Globus pallidus (tissue), 1 donor: Measurements from ENCODE around the gene SEC14L1.

Source experiments
- DNase-seq: peaks from one replicate; pipeline ENCODE4 v3.0.0-alpha.2; 2015; ENCODE audit warnings: low spot score

SEC14L1 gene

GRCh38 chr17:77191244-77191643, 50.5 kb downstream of the SEC14L1 start:
- DNase-seq: no peak

- no peak for DNase-seq
These were observed 52.9 kb downstream of the SEC14L1 start for GRCh38 chr17:77193653-77194052.

GRCh38 chr17:77194179-77194578, 53.4 kb downstream of the SEC14L1 start:
- no peak for DNase-seq

DNA sequence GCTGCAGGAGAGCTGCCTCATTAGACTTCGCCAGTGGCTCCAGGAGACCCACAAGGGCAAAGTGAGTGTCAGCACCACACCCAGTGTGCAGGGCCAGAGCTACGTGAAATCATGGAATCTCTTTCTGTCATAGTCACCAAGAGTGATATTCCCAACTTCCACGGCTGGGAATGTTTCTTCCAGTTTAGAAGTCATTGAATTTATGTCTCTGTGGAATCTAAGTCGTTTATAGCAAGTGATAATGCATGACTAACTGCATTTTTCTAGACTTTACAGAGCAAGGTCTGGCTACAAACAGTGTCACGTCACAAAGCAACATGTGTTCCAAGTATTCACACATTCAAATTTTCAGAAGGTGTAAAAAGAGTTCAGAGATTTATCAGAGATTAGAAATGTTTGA, 55.5 kb downstream of the SEC14L1 start:
- DNase-seq: no peak

DNA sequence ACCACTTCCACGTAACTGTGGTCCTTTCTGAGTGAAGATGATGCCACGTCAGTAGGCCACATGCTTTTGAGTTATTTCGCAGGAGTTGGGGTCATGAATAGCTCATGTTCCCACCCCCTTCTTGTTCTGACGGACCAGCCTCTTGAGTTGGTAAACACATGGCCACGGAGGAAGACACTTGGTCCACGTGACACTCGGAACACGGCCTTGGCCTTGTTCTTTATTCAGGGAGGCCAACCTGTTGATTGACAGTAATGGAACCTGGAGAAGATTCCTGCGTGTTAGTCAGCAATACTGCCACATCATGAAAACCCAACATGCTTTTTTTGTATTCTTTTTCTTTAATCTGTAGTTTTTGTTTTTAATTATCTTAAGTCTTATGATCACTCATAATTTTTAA, 56.3 kb downstream of the SEC14L1 start:
- DNase-seq: no peak

DNA sequence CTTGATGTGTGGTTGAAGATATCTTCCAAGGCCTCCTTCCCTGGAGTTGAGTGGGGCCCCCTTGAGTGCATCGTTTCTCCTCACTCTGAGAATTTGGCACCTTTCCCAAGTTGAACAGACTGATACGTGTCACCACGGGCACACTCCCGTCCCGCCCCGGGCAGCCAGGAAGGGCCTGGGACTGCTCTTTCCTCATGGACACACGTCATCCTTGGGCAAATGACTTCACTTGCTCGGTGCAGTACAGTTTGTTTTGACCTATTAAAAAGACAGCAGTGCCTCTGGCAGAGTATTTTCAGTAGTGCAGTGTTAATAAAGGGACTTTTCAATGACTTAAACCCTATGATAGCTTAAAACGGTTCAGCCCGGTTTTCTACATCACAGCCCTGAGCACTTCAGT, 59.9 kb downstream of the SEC14L1 start:
- no peak for DNase-seq

- DNase-seq: no peak
These were observed 62.7 kb downstream of the SEC14L1 start for GRCh38 chr17:77203436-77203835.

GRCh38 chr17:77203846-77204245, 63.1 kb downstream of the SEC14L1 start:
- no peak for DNase-seq

DNA sequence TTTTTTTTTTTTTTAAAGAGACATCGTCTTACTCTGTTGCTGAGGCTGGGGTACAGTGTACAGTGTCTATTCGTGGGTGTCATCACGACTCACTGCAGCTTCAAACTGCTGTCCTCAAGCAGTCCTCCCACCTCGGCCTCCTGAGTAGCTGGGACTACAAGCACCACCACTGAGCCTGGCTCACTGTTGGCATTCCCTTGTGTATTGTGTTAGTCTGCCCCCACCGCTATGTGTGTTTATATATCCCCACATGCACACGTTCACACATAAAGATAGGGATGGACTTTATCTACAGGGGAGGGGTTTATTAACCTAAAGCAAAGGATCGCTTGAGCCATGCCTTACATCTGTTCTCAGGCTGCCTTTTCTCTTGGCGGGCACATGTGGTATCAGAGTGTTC, 63.8 kb downstream of the SEC14L1 start:
- DNase-seq: no peak

DNA sequence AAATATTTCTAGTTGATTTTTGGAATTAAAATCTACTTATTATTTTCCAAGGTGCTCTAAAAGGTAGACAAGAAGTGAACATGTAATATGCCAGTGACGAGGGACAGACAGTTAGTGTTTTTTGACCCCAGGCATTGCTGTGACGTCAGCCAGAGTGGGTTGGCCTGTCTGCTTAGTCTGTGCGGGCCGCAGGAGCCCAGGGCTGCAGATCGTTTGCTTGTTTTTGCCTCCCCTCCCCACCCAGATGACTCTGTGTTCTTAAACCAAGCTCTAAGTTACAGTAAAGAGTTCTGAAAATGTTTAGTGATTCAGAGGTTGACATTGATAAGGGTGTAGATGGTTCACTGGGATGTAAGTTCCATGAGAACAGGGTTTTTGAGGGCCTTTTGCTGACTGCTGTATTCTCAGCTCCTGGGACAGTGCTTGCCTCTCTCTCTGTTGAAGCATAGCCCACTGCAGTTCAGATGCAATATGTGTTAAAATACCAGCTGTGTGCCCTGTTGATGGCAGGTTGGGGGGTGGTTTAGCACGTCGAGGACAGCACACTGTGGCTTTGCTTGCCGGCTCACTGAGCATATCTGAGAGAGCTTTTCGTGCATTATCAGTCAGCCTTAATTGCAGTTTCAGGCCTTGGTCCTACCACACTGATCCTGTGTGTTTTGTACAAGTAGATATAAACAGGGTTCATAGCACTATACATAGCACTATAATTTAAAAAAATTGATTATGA, 64.8 kb downstream of the SEC14L1 start:
- no peak for DNase-seq

- no peak for DNase-seq
These were observed 65.6 kb downstream of the SEC14L1 start for GRCh38 chr17:77206158-77206956.

- DNase-seq: no peak
These were observed 67.0 kb downstream of the SEC14L1 start for GRCh38 chr17:77207689-77208216.

- DNase-seq: peak; percentile 91
These were observed 67.5 kb downstream of the SEC14L1 start for GRCh38 chr17:77208217-77208808.

GRCh38 chr17:77208856-77209255, 68.1 kb downstream of the SEC14L1 start:
- no peak for DNase-seq

- peak; percentile 38 for DNase-seq
These were observed 68.6 kb downstream of the SEC14L1 start for GRCh38 chr17:77209330-77209748.

- DNase-seq: no peak
These were observed 69.6 kb downstream of the SEC14L1 start for GRCh38 chr17:77210331-77210730.

GRCh38 chr17:77210946-77211541, 70.3 kb downstream of the SEC14L1 start:
- no peak for DNase-seq

- no peak for DNase-seq
These were observed 70.9 kb downstream of the SEC14L1 start for GRCh38 chr17:77211681-77212080.

DNA sequence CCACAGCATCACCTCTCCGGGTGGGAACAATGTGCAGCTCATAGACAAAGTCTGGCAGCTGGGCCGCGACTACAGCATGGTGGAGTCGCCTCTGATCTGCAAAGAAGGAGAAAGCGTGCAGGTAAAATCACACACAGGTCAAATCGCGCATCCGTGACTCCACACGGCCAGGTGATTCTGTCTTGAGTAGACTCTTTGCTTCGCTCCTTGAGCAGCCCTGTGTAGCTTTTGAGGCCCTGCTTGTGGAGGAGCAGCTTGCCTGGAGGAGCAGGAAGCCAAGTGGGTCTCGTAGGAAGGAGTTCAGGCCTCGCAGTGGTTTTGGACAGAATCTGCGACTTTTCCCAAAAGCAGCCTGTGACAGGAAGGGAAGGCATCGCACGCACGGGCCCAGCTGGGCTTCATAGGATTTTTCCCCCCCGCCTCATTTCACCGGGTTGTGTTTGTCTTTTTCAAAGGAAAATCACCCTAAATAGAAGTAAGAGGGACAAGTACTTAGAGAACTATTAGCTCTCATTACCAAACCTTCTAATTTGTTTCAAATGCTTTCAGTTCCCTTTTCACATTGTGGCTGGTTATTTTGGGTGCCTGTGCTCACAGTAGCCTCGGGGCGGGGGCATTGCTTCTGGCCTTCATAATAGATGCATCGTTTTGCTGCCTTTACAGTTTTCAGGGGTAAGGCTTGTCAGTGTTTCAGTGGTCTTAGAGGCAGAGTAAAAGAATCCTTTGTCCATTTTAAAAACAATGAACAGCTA, 71.5 kb downstream of the SEC14L1 start:
- peak; percentile 62 for DNase-seq

- DNase-seq: no peak
These were observed 72.3 kb downstream of the SEC14L1 start for GRCh38 chr17:77212833-77213777.

DNA sequence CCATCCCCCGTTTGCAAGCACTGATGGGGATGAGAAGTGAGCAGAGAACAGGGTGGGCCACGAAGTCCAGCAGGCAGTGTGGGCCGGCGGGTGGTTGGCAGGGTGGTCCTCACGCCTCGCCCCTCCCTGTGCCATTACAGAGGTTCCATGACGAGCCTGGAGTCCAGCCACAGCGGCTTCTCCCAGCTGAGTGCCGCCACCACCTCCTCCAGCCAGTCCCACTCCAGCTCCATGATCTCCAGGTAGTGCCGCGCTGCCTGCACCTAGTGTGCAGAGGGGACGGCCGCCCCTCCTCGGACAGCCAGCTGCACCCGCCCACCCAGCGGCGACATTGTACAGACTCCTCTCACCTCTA, 73.0 kb downstream of the SEC14L1 start:
- no peak for DNase-seq
